SK-N-DZ (cell line): ENCODE measurements around the gene PLEKHA6.
"Not testable (repeated sequence)": the region's sequence is repeated elsewhere in the genome, so short reads cannot be mapped to it uniquely, and the experiment has no call there.

ENCODE experiments used
- DNase-seq: peaks from one replicate; pipeline ENCODE4 v3.0.0-alpha.2; 2015; ENCODE audit warnings: low spot score

The PLEKHA6 gene

GRCh38 chr1:204242920-204243319 is 116.8 kb downstream of the PLEKHA6 start:
- DNase-seq, result no peak

GRCh38 chr1:204241914-204242313 is 117.8 kb downstream of the PLEKHA6 start:
- no peak for DNase-seq

- no peak for DNase-seq
These were observed 118.7 kb downstream of the PLEKHA6 start for GRCh38 chr1:204241050-204241449.

- DNase-seq, result no peak
These were observed 119.5 kb downstream of the PLEKHA6 start for GRCh38 chr1:204240233-204240632.

- not testable (repeated sequence) for DNase-seq
These were observed 120.3 kb downstream of the PLEKHA6 start for GRCh38 chr1:204239401-204239800.

- DNase-seq, result not testable (repeated sequence)
These were observed 121.2 kb downstream of the PLEKHA6 start for GRCh38 chr1:204238520-204238919.

- DNase-seq, result not testable (repeated sequence)
These were observed 122.2 kb downstream of the PLEKHA6 start for GRCh38 chr1:204237515-204237914.

- DNase-seq, result no peak
These were observed 127.2 kb downstream of the PLEKHA6 start for GRCh38 chr1:204232526-204232925.

- no peak for DNase-seq
These were observed 129.5 kb downstream of the PLEKHA6 start for GRCh38 chr1:204230211-204230610.

- DNase-seq, result no peak
These were observed 130.8 kb downstream of the PLEKHA6 start for GRCh38 chr1:204228896-204229295.

GRCh38 chr1:204227996-204228785 is 131.5 kb downstream of the PLEKHA6 start:
- no peak for DNase-seq

- no peak for DNase-seq
These were observed 132.4 kb downstream of the PLEKHA6 start for GRCh38 chr1:204227351-204227750.

GRCh38 chr1:204225841-204226735 is 133.6 kb downstream of the PLEKHA6 start:
- DNase-seq, result no peak

- no peak for DNase-seq
These were observed 135.1 kb downstream of the PLEKHA6 start for GRCh38 chr1:204224655-204225054.

GRCh38 chr1:204223129-204223860 is 136.4 kb downstream of the PLEKHA6 start:
- DNase-seq, result no peak

- no peak for DNase-seq
These were observed 137.0 kb downstream of the PLEKHA6 start for GRCh38 chr1:204222764-204223055.

GRCh38 chr1:204222006-204222763 is 137.5 kb downstream of the PLEKHA6 start:
- no peak for DNase-seq

GRCh38 chr1:204221271-204221670 is 138.5 kb downstream of the PLEKHA6 start:
- DNase-seq, result no peak

- DNase-seq, result no peak
These were observed 139.6 kb downstream of the PLEKHA6 start for GRCh38 chr1:204219971-204220616.

- no peak for DNase-seq
These were observed 141.2 kb downstream of the PLEKHA6 start for GRCh38 chr1:204218552-204218951.

GRCh38 chr1:204217648-204218000 is 142.1 kb downstream of the PLEKHA6 start:
- DNase-seq, result no peak
